OCI-LY7 (cell line): Measurements from ENCODE around the gene DNAH8. TPM values are rescaled to one million over a fixed set of nuclear protein-coding genes. Genes with fewer than 3 reads are reported as not detected.

Experiments
- BruUV-seq: library from RNA; stranded (reverse); fragments of 400-500 nt; replicated peaks from 2 replicates; lab custom pipeline; 2021; lab: Mats Ljungman, UMichigan
- CTCF ChIA-PET: fragments of 300-600 bp; sonication (Branson Sonifier 250); formaldehyde crosslinking; loops from one replicate; lab custom pipeline; 2022; ENCODE audit warnings: antibody characterized with exemption; ENCODE audit not compliant: unreplicated experiment; lab: Charles Lee
- POLR2A ChIA-PET: fragments of 300-600 bp; sonication (Branson Sonifier 250); formaldehyde crosslinking; loops from one replicate; lab custom pipeline; 2022; ENCODE audit warnings: antibody characterized with exemption; lab: Charles Lee
- DNase-seq: peaks from one replicate; pipeline ENCODE4 v3.0.0-alpha.2; 2015; ENCODE audit warnings: low spot score
- H2AFZ ChIP-seq: fragments of 200-600 bp; sonication (generic), shearing (Covaris generic); 2 replicates; pipeline ENCODE4 v1.6.1; 2014; ENCODE audit warnings: mild to moderate bottlenecking, antibody characterized with exemption, low read length, moderate library complexity
- H3K27ac ChIP-seq: fragments of 200-600 bp; sonication (generic); 2 replicates; pipeline ENCODE4 v1.5.1; 2014; ENCODE audit warnings: mixed run types, low read depth, mild to moderate bottlenecking, moderate library complexity, low read length, inconsistent platforms; ENCODE audit not compliant: poor library complexity, severe bottlenecking
- H3K36me3 ChIP-seq: fragments of 200-600 bp; sonication (generic); 2 replicates; pipeline ENCODE4 v1.6.1; 2014; ENCODE audit warnings: mild to moderate bottlenecking, antibody characterized with exemption, low read length, moderate library complexity, mixed read lengths; ENCODE audit not compliant: insufficient read depth
- H3K4me1 ChIP-seq: fragments of 200-600 bp; sonication (generic); 2 replicates; pipeline ENCODE4 v1.5.1; 2014; ENCODE audit warnings: mild to moderate bottlenecking, low read length; ENCODE audit not compliant: insufficient read depth, poor library complexity, severe bottlenecking
- H3K4me2 ChIP-seq: fragments of 200-600 bp; sonication (generic); 2 replicates; pipeline ENCODE4 v1.6.1; 2014; ENCODE audit warnings: mild to moderate bottlenecking, low read length
- H3K4me3 ChIP-seq: fragments of 200-600 bp; sonication (generic); 2 replicates; pipeline ENCODE4 v1.5.1; 2014; ENCODE audit warnings: mild to moderate bottlenecking, low read depth, low read length; ENCODE audit not compliant: poor library complexity, severe bottlenecking
- H3K79me2 ChIP-seq: fragments of 200-600 bp; sonication (generic); 2 replicates; pipeline ENCODE4 v1.6.1; 2016; ENCODE audit warnings: low read depth, mild to moderate bottlenecking, low read length, moderate library complexity, mixed read lengths; ENCODE audit not compliant: insufficient read depth
- H3K9me2 ChIP-seq: fragments of 200-600 bp; sonication (generic); 2 replicates; pipeline ENCODE4 v1.6.1; 2016; ENCODE audit warnings: mild to moderate bottlenecking, low read length, mixed read lengths; ENCODE audit not compliant: insufficient read depth
- H3K9me3 ChIP-seq: fragments of 200-600 bp; sonication (generic); 2 replicates; pipeline ENCODE4 v1.6.1; 2014; ENCODE audit warnings: mild to moderate bottlenecking, mixed run types, low read length, mixed read lengths
- H4K20me1 ChIP-seq: fragments of 200-600 bp; sonication (generic); 2 replicates; pipeline ENCODE4 v1.6.1; 2014; ENCODE audit warnings: mild to moderate bottlenecking, antibody characterized with exemption, low read length, moderate library complexity, mixed read lengths; ENCODE audit not compliant: insufficient read depth
- CTCF ChIP-seq: fragments of 200-600 bp; sonication (generic); conservative IDR thresholded peaks from 2 replicates; pipeline ENCODE4 v1.5.1; 2014; ENCODE audit warnings: mild to moderate bottlenecking, antibody characterized with exemption, low read length, moderate library complexity, mixed read lengths
- EZH2phosphoT487 ChIP-seq: fragments of 200-600 bp; sonication (generic); IDR thresholded peaks from 2 replicates; pipeline ENCODE4 v1.6.1; 2018; ENCODE audit warnings: low read depth, borderline replicate concordance, mild to moderate bottlenecking, mixed run types, antibody characterized with exemption, low read length, moderate library complexity, mixed read lengths
- intact Hi-C: fragments of 100-400 bp; cut with micrococcal nuclease; formaldehyde crosslinking; loops from one replicate; pipeline ENCODE4 v1.10.0; 2022; ENCODE audit not compliant: unreplicated experiment
- total RNA-seq, 2 experiments: library from RNA; depleted of rRNA in 1 of 2; stranded (reverse); fragments of >200 nt in 1 of 2; shearing (Covaris generic) in 1 of 2; gene quantifications; 2 replicates each; pipeline ENCODE4 v1.2.3, GENCODE V29; 2014 to 2022

The DNAH8 gene
- total RNA-seq, 2 experiments from 2014 or later = not detected

- TF ChIP-seq EZH2phosphoT487 (no peak), CTCF (no peak)
- intact Hi-C loops = loop anchor here (10.0 kb wide), 1 partner anchor 328 kb away; no protein-coding TSS in a partner anchor
- Histone ChIP-seq H3K36me3 (no peaks in the 10 kb centered on the region), H3K4me2 (no peak overlapping the region), H4K20me1 (no peaks in the 10 kb centered on the region), H3K9me2 (no peaks in the 10 kb centered on the region), H3K9me3 (no peaks in the 10 kb centered on the region), H2AFZ (no peak overlapping the region), H3K27ac (no peak overlapping the region), H3K4me3 (no peak overlapping the region), H3K79me2 (no peaks in the 10 kb centered on the region), H3K4me1 (no peaks in the 10 kb centered on the region)
- DNase-seq = no peak
- BruUV-seq = no TSS peak
- ChIA-PET CTCF (no interaction called here), POLR2A (interaction anchor here (0.7 kb wide), 1 partner anchor 104 kb away, joined by 4 read pairs; no protein-coding TSS in a partner anchor)
Observed at GRCh38 chr6:38976801-38977500, 261.8 kb downstream of the DNAH8 start.

- no TSS peak for BruUV-seq
- Histone ChIP-seq H3K27ac (no peak overlapping the region), H4K20me1 (no peaks in the 10 kb centered on the region), H2AFZ (no peak overlapping the region), H3K9me3 (no peaks in the 10 kb centered on the region), H3K79me2 (no peaks in the 10 kb centered on the region), H3K4me2 (no peak overlapping the region), H3K4me1 (no peaks in the 10 kb centered on the region), H3K4me3 (no peak overlapping the region), H3K9me2 (no peaks in the 10 kb centered on the region), H3K36me3 (no peaks in the 10 kb centered on the region)
- no peak for DNase-seq
- CTCF ChIA-PET = no interaction called here
- TF ChIP-seq EZH2phosphoT487 (no peak), CTCF (no peak)
- intact Hi-C loops = loop anchor here (10.0 kb wide), 1 partner anchor 327 kb away; no protein-coding TSS in a partner anchor
- POLR2A ChIA-PET = no interaction called here
Observed at GRCh38 chr6:38978139-38978704, 263.1 kb downstream of the DNAH8 start.

GRCh38 chr6:38982470-38982869, 267.4 kb downstream of the DNAH8 start:
- H4K20me1 ChIP-seq = no peaks in the 10 kb centered on the region
- no peaks in the 10 kb centered on the region for H3K4me1 ChIP-seq
- intact Hi-C loops = no loop called here
- H3K4me2 ChIP-seq = no peak overlapping the region
- no peaks in the 10 kb centered on the region for H3K9me2 ChIP-seq
- H3K9me3 ChIP-seq = no peaks in the 10 kb centered on the region
- H3K27ac ChIP-seq = no peak overlapping the region
- no peak for DNase-seq
- no TSS peak for BruUV-seq
- no peaks in the 10 kb centered on the region for H3K36me3 ChIP-seq
- no peaks in the 10 kb centered on the region for H3K79me2 ChIP-seq
- no peak overlapping the region for H3K4me3 ChIP-seq
- ChIA-PET CTCF (no interaction called here), POLR2A (no interaction called here)
- TF ChIP-seq EZH2phosphoT487 (no peak), CTCF (no peak)
- no peak overlapping the region for H2AFZ ChIP-seq
